GM18502 (cell line): Measurements from ENCODE around the gene APOBEC4.

Experiments
- ATAC-seq: cut with Tn5 transposase; IDR thresholded peaks from one replicate; pipeline ENCODE4 v1.9.1; 2021; ENCODE audit warnings: mild to moderate bottlenecking; ENCODE audit not compliant: unreplicated experiment, poor library complexity

APOBEC4 gene

GRCh38 chr1:183607322-183607980 lies 45.7 kb downstream of the APOBEC4 start:
- no peak for ATAC-seq

DNA sequence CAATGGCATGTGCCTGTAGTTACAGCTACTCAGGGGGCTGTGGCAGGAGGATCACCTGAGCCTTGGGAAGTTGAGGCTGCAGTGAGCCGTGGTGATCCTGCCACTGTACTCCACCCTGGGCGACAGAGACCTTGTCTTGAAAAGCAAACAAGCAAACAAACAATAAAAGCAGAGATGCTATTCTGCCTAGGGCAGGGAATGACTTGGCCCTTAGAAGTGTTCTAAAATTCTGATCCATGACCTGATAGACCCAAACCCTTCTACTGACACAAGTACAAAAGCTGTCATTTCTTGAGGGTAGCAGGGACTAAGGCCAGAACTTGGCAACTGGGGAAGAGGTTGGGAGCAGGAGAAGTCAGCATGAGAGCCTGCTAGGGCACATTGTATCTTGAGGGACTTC lies 47.2 kb downstream of the APOBEC4 start:
- no peak for ATAC-seq

DNA sequence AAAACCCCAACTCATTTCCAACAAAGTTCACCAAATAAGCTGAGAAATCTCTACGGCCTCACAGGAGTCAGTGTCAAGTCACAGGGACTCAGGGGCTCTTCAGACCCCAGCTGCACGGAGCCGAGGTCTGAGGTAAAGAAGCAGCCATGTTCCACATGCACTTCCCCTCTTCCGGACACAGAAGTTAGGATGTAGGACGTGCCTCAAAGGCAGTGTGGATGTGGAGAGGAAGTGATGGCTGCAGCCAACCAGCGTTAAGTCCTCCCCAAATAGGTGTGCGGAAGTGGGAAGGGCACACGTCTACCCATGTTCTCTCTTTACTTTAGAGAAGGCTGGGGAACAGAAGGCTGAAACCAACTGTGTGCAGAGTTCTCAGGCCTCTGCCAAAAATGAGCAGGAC lies 48.3 kb downstream of the APOBEC4 start:
- no peak for ATAC-seq

- ATAC-seq: no peak
Observed at GRCh38 chr1:183604038-183604808, 48.9 kb downstream of the APOBEC4 start.

- ATAC-seq: no peak
Observed at GRCh38 chr1:183602510-183602909, 50.6 kb downstream of the APOBEC4 start.

DNA sequence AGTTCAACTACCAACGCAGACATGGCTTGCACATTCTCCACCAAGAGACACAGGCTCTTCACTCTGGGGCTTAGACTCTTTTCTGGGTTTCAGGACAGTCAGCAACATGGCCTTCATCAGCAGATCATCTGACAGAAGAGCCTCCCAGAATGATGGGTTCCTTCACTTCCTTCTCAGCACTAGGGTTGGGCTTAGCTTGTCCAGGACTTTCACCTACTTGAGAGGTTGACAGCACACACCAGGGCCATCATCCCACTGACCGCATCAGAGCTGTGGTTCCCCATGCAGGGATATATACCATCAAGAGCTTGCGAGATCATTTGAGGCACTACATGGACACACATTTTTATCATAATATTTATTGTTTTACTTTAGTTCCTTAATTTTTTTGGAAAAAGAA lies 52.5 kb downstream of the APOBEC4 start:
- no peak for ATAC-seq

DNA sequence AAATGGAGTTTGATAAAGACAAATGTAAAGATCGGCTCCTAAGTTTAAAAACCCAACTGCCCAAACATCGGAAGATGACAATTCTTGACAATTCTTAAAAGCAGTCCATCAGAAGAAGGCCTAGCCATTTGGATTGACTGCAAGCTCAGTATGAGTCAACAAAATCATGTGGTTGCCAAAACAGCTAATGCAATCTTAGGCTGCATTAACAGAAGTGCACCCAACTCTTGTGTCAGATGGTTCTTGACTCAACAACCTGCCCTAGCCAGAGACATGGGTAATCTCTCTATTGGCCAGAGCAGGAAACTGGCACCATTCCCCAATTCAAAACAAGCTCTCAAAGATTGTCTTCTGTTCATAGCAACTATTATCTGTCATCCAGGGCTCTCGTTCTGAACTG lies 53.0 kb downstream of the APOBEC4 start:
- no peak for ATAC-seq

GRCh38 chr1:183598386-183598785 lies 54.7 kb downstream of the APOBEC4 start:
- ATAC-seq: peak; percentile 68

GRCh38 chr1:183597656-183598347 lies 55.3 kb downstream of the APOBEC4 start:
- ATAC-seq: no peak

DNA sequence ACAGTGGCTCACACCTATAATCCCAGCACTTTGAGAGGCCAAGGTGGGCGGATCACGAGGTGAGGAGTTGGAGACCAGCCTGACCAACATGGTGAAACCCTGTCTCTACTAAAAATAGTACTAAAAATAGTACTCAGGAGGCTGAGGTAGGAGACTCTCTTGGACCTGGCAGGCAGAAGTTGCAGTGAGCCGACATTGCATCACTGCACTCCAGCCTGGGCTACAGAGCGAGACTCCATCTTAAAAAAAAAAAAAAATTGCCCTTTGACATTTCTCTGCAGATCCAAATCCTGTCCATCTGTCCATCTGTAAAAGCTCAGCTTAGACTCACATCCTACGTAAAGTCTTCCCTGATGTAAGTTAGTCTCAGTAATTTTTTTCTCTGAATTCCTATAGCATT lies 56.6 kb downstream of the APOBEC4 start:
- ATAC-seq: no peak
